ENCODE data around the gene C3. TPM values are rescaled to one million over a fixed set of nuclear protein-coding genes. Genes with fewer than 3 reads are reported as not detected.
"Not testable (repeated sequence)": the region's sequence is repeated elsewhere in the genome, so short reads cannot be mapped to it uniquely, and the experiment has no call there.

C3 gene
- total RNA-seq, 4 donors from 2014 or later = 45.4 to 1,093 (median 422) TPM

DNA sequence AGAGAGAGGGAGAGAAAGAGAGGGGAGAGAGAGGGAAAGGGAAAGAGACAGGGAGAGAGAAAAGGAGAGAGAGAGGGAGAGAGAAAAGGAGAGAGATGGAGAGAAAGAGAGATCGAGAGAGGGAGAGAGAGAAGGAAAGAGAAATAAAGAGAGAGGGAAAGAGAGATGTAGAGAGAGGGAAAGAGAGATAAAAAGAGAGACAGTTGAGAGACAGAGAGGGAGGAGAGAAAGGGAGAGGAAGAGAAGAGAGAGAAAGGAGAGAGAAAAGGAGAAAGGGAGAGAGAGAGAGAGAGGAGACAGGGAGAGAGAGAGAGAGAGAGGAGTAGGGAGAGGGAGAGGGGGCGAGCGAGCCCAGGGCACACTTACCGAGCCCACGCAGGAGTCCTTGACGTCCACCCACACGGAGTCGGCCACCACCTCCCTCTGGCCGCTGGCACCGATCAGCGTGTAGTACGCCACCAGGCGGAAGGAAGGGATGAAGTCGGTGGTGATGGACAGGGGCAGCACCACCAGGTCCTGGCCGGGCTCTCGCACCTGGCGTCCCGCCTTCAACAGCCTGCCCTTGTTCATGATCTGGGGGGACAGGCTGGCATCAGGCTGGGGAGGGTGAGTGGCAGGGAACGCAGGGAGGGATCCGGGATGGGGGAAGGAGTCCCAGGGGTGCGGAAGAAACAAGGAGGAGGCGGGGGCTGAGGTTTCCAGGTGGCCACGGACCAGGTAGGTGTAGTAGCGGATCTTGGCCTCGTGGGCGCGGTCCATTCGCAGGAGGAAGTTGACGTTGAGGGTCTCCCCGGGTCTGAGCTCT, 10.0 kb downstream of the C3 start:
- no peaks in the 10 kb centered on the region for H3K4me1 ChIP-seq
- DNase-seq = no peak
- no peak overlapping the region for H3K4me3 ChIP-seq
- no peak for TF ChIP-seq POLR2A (IDR thresholded peaks at IDR 0.05)
- TF ChIP-seq, protein P1, sequence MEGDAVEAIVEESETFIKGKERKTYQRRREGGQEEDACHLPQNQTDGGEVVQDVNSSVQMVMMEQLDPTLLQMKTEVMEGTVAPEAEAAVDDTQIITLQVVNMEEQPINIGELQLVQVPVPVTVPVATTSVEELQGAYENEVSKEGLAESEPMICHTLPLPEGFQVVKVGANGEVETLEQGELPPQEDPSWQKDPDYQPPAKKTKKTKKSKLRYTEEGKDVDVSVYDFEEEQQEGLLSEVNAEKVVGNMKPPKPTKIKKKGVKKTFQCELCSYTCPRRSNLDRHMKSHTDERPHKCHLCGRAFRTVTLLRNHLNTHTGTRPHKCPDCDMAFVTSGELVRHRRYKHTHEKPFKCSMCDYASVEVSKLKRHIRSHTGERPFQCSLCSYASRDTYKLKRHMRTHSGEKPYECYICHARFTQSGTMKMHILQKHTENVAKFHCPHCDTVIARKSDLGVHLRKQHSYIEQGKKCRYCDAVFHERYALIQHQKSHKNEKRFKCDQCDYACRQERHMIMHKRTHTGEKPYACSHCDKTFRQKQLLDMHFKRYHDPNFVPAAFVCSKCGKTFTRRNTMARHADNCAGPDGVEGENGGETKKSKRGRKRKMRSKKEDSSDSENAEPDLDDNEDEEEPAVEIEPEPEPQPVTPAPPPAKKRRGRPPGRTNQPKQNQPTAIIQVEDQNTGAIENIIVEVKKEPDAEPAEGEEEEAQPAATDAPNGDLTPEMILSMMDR (IDR thresholded peaks at IDR 0.05) = no peak
- no peak overlapping the region for H3K27ac ChIP-seq
- intact Hi-C loops (cut with DNase I; ENCODE audit: low total_unique reads) = no loop called here
- no peaks in the 10 kb centered on the region for H3K27me3 ChIP-seq
- no peaks in the 10 kb centered on the region for H3K9me3 ChIP-seq
- no peaks in the 10 kb centered on the region for H3K36me3 ChIP-seq

DNA sequence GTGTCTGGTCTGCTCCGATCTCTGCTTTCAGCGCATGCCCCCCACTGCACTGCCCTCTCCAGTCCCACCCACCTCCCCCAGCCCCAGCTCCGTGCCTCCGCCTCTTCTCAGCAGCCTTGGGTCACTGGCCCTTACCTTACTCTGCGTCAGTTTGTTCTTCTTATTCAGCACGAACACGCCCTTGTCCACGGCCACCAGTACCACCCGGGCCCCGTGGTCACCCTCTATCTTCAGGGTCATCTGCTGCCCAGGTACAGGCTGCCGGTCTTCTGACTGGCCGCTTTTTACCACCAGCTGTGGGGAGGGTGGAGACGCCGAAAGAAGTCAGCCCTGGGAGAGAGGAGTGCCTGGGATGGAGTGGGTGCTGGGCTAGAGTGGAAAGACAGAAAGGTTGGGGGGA, 10.9 kb downstream of the C3 start:
- no peaks in the 10 kb centered on the region for H3K4me1 ChIP-seq
- no peak overlapping the region for H3K4me3 ChIP-seq
- TF ChIP-seq, protein P1 (IDR thresholded peaks at IDR 0.05) = no peak
- no peak for TF ChIP-seq POLR2A (IDR thresholded peaks at IDR 0.05)
- no peaks in the 10 kb centered on the region for H3K27me3 ChIP-seq
- H3K27ac ChIP-seq = no peak overlapping the region
- intact Hi-C loops (cut with DNase I; ENCODE audit: low total_unique reads) = no loop called here
- DNase-seq = no peak
- H3K9me3 ChIP-seq = no peaks in the 10 kb centered on the region
- H3K36me3 ChIP-seq = no peaks in the 10 kb centered on the region

DNA sequence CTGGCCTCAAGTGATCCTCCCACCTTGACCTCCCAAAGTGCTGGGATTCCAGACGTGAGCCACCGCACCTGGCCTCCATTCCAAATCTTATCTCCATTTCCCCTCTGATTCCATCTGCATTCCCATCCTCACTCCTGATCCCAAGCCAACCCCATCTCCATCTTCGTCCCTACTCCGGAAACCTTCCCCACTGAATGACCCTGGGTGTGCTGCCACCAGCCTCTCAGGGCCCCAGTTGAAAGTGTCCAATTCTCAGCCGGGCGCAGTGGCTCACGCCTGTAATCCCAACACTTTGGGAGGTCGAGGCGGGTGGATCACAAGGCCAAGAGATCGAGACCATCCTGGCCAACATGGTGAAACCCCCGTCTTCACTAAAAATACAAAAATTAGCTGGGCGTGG, 11.5 kb downstream of the C3 start:
- H3K27me3 ChIP-seq; H3K27ac ChIP-seq; H3K36me3 ChIP-seq; H3K4me3 ChIP-seq; DNase-seq; H3K9me3 ChIP-seq; H3K4me1 ChIP-seq; intact Hi-C loops (cut with DNase I; ENCODE audit: low total_unique reads): not testable (repeated sequence)

DNA sequence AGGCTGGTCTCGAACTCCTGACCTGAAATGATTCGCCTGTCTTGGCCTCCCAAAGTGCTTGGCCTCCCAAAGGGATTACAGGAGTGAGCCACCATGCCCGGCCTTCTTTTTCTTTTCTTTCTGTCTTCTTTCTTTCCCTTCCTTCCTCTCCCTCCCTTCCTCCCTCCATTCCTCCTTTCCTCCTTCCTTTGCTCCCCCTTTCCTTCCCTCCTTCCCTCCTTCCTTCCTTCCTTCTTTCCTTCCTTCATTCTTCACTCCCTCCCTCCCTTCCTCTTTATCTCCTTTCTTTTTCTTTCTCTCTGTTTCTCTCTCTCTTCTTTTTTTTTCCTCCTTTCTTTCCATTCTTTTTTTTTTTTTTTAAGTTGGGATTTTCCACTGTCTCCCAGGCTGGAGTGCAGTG, 12.1 kb downstream of the C3 start:
- Histone ChIP-seq H3K4me1 (no peaks in the 10 kb centered on the region), H3K36me3 (no peaks in the 10 kb centered on the region), H3K27me3 (no peaks in the 10 kb centered on the region), H3K4me3 (no peak overlapping the region), H3K27ac (no peak overlapping the region), H3K9me3 (no peaks in the 10 kb centered on the region)
- intact Hi-C loops (cut with DNase I; ENCODE audit: low total_unique reads) = no loop called here
- TF ChIP-seq, protein P1 (IDR thresholded peaks at IDR 0.05) = no peak
- no peak for TF ChIP-seq POLR2A (IDR thresholded peaks at IDR 0.05)
- no peak for DNase-seq

DNA sequence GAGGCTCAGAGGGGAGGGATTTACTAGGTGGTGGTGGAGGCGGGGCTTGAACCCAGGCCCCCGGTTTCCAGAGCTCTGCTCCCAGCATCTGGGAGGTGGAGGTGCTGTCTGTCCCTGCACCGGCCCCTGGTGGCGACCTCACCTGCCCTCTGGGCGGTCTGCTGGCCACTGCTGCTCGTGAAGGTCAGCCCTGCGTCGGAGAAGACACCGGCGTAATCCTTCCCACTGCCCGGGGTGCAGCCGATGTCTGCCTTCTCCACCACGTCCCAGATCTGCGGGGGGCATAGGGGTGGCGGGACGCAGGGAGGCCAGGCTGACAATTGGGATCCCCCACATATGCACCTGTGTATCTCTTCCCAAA, 12.8 kb downstream of the C3 start:
- no peak for DNase-seq
- TF ChIP-seq, protein P1 (IDR thresholded peaks at IDR 0.05) = no peak
- TF ChIP-seq POLR2A (IDR thresholded peaks at IDR 0.05) = no peak
- H3K36me3 ChIP-seq = no peaks in the 10 kb centered on the region
- H3K9me3 ChIP-seq = no peaks in the 10 kb centered on the region
- H3K27me3 ChIP-seq = no peaks in the 10 kb centered on the region
- H3K4me1 ChIP-seq = no peaks in the 10 kb centered on the region
- intact Hi-C loops (cut with DNase I; ENCODE audit: low total_unique reads) = no loop called here
- H3K4me3 ChIP-seq = no peak overlapping the region
- no peak overlapping the region for H3K27ac ChIP-seq
